GM19455 (cell line): ENCODE results near the gene HSDL2.

Source experiments
- ATAC-seq: cut with Tn5 transposase; IDR thresholded peaks from one replicate; pipeline ENCODE4 v1.9.1; 2021; ENCODE audit not compliant: unreplicated experiment

Gene HSDL2

GRCh38 chr9:112380102-112380824 lies at the start of gene HSDL2:
Gene HSDL2, plus strand, starts transcription at chr9:112380108. Its CDS starts 56 bp downstream, at chr9:112380164.
- peak; percentile 9 for ATAC-seq

- no peak for ATAC-seq
Observed at GRCh38 chr9:112331674-112331952, 48.3 kb upstream of the HSDL2 start.

- no peak for ATAC-seq
Observed at GRCh38 chr9:112332214-112332613, 47.7 kb upstream of the HSDL2 start.

- no peak for ATAC-seq
Observed at GRCh38 chr9:112332674-112332976, 47.3 kb upstream of the HSDL2 start.

GRCh38 chr9:112332977-112333638 lies 46.8 kb upstream of the HSDL2 start, which contains the start of gene PTBP3:
Gene PTBP3, minus strand, starts transcription at chr9:112333619. Its CDS starts 35,754 bp downstream, at chr9:112297865.
- ATAC-seq, result peak; percentile 58

- peak; percentile 72 for ATAC-seq
Observed at GRCh38 chr9:112333639-112334431, 46.1 kb upstream of the HSDL2 start.

- no peak for ATAC-seq
Observed at GRCh38 chr9:112334432-112334841, 45.5 kb upstream of the HSDL2 start.

- no peak for ATAC-seq
Observed at GRCh38 chr9:112337547-112337946, 42.4 kb upstream of the HSDL2 start.

GRCh38 chr9:112338561-112338960 lies 41.3 kb upstream of the HSDL2 start:
- no peak for ATAC-seq

GRCh38 chr9:112339886-112340285 lies 40.0 kb upstream of the HSDL2 start:
- ATAC-seq, result no peak

- ATAC-seq, result no peak
Observed at GRCh38 chr9:112341730-112342129, 38.2 kb upstream of the HSDL2 start.

- ATAC-seq, result peak; percentile 83
Observed at GRCh38 chr9:112348257-112349007, 31.5 kb upstream of the HSDL2 start.

GRCh38 chr9:112349008-112349333 lies 30.9 kb upstream of the HSDL2 start:
- ATAC-seq, result no peak

- ATAC-seq, result no peak
Observed at GRCh38 chr9:112351184-112351583, 28.7 kb upstream of the HSDL2 start.

GRCh38 chr9:112352209-112352608 lies 27.7 kb upstream of the HSDL2 start:
- ATAC-seq, result no peak

- no peak for ATAC-seq
Observed at GRCh38 chr9:112354081-112354743, 25.7 kb upstream of the HSDL2 start.

GRCh38 chr9:112355427-112355897 lies 24.4 kb upstream of the HSDL2 start:
- no peak for ATAC-seq

- no peak for ATAC-seq
Observed at GRCh38 chr9:112360047-112360804, 19.7 kb upstream of the HSDL2 start.

- no peak for ATAC-seq
Observed at GRCh38 chr9:112361601-112362000, 18.3 kb upstream of the HSDL2 start.

GRCh38 chr9:112364761-112365160 lies 15.1 kb upstream of the HSDL2 start:
- ATAC-seq, result no peak
